Stimulated activated CD4-positive, alpha-beta T cell treated with anti-CD3 and anti-CD28 coated beads, Interleukin-2, amount 100 ng/mL, for 4 hours (primary cell): ENCODE data around the gene GRK2.
A peak's percentile ranks its signal among the peaks of the same experiment; 100 is the strongest.

Experiments used
- DNase-seq: peaks from one replicate; pipeline ENCODE4 v3.0.0-alpha.2; 2020; ENCODE audit warnings: low read depth

The GRK2 gene

DNA sequence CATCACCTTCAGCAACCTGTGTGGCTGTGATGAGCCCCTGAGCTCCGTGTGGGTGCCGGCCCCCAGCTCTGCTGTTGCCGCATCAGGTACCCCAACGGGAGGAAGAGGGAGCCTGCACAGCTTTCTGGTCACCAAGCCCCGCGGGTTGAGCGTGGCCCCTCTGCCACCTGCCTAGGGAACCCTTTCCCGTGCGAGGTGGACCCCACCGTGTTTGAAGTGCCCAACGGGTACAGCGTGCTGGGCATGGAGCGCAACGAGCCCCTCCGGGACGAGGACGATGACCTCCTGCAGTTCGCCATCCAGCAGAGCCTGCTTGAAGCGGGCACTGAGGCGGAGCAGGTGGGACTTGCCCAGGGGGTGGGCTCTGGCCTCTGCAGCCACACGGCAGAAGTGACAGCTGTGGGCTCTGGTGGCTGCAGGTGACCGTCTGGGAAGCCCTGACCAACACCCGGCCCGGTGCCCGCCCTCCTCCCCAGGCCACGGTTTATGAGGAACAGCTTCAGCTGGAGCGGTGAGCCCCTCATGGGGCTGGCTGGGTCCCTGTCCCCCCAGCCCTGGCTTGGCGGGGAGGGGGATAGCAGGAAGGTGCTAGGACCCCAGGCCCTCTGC, 35.1 kb downstream of the GRK2 start:
- DNase-seq = no peak

DNA sequence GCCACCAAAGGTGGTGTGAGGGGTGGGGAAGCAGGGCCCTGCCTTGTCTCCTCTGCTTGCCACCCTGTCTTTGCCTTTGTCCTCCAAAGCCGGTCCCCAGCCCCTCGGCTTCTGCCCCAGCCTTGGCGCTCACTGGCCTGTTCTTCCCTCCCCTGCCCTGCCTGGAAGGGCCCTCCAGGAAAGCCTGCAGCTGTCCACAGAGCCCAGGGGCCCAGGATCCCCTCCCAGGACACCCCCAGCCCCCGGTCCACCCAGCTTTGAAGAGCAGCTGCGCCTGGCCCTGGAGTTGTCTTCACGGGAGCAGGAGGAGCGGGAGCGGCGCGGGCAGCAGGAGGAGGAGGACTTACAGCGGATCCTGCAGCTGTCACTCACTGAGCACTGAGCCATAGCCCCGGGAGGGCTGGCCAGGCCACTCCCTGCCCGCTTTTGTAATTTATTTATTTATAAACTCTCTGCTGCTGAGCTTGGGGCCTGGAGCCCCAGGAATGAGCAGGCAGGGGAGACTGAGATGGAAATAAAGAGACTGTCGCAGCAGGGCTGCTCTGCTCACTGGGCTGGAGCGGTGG, 35.8 kb downstream of the GRK2 start:
- DNase-seq = no peak

DNA sequence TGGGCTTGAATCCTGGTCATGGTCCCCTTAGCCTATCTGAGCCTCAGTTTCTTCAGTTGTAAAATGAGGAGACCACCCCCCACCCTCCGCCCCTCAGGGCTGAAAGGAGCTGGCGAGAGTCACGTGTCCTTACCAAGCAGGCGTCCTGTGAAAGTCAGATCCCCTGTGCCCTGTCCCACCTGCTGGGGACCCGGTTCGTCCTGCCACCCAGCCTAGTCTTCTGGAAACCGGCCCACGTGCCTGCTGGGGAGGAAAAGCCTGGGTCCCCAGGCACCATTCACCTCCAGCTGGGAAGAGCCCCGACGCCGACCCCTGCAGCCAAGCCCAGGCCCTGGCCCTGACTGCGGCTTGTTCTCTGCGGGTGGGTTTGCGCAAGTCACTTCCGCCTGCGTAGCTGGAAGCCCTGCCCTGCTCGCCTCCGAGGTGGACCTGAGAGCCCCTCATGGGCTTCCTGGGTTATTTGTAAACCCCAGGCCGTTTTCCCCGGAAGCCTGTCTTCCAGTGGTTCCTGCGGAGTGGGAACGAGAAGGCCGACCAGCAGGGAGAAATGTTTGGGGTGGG, 36.4 kb downstream of the GRK2 start:
- DNase-seq = no peak

DNA sequence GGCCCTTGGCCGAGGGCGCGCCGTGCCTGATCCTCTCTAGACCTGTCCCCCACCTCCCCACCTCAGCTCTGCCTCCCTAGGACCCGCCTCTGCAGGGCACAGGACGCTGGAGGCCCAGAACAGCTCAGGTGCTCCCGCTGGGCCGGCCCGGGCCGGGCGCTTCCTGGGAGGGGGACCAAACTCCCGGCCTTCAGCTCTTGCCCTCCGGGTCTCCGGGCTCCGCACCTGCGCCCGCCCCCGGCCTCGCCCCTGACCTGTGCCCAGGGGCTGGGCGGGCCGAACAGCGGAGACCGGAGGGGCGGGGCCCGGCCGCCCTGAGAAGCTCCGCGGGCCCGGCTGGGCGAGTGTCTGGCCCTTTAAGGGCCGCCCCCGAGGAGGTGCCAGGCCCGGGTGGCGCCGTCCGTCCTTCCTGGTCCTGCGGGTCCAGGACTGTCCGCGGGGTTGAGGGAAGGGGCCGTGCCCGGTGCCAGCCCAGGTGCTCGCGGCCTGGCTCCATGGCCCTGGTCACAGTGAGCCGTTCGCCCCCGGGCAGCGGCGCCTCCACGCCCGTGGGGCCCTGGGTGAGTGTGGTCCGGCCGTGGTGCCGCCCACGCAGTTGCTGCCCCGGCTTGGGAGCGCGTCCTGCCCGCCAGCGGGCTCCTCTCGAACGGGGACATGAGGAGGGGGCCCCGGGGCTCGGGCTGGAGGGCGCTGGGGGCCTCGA, 37.0 kb downstream of the GRK2 start, which contains the start of gene SSH3:
Gene SSH3, plus strand, starts transcription at position 399 of the 703 bp plus-strand sequence. Its CDS starts 96 bp downstream, at position 495.
- DNase-seq = no peak

DNA sequence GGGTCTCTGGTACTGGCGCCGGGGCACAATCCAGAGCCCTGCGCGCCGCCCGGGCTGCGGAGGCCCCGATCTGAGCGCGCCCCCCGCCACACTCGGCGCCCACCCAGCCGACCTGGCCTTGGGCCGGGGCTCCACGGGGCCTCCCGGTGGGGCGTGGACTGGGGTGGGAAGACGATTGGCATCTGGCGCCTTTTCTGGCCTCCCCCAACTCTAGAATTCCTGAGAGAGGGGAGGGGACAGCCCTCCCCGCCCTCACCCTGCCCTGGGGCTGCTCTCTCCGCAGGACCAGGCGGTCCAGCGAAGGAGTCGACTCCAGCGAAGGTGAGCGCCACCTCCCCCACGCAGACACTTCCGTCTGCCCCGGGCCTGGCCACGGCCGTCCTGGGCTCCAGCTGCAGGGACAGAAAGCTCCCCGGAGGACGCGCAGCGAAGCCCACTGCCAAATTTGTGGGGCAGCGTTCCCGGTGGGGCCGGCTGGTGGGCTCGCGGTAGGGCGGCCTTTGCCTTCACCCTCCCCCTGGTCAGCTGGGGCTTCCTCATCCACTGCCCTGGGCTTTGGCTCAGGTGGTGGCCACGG, 37.6 kb downstream of the GRK2 start:
- DNase-seq = no peak

DNA sequence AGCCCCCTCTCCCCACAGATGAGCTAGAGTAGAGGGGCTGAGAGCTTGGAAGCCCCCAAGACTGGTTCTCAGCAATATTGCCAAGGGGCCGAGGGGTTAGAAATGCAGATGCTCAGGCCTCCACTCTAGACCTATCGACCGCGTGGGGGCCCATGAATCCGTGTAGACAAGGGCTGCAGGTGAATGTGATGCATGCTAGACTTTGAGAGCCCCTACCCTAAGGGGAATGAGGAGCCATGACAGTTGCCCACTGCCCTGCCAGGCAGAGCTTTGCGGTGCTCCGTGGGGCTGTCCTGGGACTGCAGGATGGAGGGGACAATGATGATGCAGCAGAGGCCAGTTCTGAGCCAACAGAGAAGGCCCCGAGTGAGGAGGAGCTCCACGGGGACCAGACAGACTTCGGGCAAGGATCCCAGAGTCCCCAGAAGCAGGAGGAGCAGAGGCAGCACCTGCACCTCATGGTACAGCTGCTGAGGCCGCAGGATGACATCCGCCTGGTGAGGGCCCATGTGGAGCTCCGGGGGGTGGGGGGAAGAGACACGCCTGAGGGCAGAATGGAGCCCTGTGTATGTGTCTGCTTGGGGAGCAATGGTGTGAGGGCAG, 38.3 kb downstream of the GRK2 start:
- DNase-seq = no peak

DNA sequence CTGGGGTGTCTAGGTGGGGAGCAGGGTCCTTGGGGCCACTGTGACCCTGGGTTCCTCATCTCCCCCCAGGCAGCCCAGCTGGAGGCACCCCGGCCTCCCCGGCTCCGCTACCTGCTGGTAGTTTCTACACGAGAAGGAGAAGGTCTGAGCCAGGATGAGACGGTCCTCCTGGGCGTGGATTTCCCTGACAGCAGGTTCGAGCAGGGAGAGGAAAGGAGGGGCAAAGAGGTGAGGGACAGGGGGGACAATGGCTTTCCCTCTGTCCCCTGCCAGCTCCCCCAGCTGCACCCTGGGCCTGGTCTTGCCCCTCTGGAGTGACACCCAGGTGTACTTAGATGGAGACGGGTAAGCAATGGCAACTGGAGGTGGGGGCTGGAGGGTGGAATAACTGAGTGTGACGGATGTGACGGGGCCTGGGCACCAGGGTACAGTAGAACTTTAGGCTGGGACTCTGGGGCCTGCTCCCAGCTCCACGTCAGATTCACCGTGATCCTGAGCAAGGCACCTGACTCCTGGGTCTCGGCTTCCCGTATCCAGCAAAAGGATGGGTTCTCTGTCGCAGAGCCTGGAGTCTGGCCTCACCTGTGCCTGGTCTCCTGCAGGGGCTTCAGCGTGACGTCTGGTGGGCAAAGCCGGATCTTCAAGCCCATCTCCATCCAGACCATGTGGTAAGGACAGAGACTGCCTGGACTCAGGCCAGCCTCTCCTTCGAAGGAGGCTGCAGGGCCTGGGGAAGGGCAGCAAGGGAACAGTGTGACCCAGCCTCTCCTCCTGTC, 40.7 kb downstream of the GRK2 start:
- DNase-seq = no peak

DNA sequence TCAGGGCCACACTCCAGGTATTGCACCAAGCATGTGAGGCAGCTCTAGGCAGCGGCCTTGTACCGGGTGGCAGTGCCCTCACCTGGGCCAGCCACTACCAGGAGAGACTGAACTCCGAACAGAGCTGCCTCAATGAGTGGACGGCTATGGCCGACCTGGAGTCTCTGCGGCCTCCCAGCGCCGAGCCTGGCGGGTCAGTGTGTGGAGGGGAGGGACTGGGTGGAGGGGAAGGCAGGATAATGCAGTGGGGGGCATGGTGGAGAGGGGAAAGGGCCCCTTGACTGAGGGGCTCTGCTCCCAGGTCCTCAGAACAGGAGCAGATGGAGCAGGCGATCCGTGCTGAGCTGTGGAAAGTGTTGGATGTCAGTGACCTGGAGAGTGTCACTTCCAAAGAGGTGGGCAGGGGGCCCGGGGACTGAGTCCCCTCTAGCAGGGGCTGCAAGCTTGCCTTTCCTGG, 41.3 kb downstream of the GRK2 start:
- DNase-seq = no peak

DNA sequence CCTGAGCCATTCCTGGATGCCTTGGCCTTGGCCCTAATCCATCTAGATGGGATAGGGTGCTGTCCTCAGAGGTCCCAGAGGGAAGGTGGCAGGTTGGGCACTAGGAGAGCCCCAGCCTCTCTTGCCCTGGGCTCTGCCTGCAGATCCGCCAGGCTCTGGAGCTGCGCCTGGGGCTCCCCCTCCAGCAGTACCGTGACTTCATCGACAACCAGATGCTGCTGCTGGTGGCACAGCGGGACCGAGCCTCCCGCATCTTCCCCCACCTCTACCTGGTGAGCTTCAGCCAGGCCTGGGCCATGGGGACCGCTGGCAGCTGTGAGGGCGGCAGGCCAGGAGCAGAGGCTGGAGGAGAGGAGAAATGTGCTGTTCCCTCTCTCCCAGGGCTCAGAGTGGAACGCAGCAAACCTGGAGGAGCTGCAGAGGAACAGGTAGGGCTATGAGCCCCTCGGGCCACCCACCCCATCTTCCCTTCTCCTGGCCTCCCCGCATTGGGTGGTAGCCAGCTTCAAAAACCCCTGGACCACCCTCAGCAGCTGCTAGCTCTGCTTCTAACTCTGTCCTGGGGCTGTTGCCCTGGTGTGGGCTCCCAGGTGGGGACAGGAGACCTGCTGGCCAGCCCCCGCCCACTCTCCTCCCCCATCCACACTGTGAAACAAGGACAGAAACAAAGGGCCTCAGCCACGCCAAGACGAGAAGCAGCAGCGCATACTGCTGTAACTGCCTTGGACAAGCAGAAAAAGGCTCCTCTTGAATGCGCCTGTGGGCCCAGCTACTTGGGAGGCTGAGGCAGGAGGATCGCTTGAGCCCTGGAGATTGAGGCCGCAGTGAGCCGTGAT, 42.0 kb downstream of the GRK2 start:
- no peak for DNase-seq

DNA sequence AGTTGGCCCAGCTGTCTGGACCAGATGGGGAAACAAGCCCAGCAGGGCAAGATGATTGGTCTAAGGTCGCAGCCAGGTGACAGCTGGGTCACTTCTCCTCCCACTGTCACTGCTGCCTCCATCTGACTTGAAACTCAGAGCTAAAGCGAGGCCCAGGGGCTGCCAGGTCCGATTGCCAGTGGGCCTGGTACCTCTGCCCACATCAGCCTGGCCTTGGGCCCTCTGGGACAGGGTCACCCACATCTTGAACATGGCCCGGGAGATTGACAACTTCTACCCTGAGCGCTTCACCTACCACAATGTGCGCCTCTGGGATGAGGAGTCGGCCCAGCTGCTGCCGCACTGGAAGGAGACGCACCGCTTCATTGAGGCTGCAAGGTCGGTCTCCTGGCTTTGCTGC, 42.9 kb downstream of the GRK2 start:
- DNase-seq = no peak

DNA sequence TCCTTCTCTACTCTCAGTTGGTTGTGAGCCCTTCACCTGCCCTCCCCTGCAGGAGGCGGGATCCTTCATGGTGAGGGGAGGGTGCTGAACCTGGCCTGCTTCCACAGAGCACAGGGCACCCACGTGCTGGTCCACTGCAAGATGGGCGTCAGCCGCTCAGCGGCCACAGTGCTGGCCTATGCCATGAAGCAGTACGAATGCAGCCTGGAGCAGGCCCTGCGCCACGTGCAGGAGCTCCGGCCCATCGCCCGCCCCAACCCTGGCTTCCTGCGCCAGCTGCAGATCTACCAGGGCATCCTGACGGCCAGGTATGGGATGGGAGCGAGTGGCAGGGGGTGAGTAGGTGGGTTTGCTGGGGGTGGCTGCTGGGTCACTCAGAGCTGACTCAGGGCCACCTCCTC, 43.4 kb downstream of the GRK2 start:
- no peak for DNase-seq

DNA sequence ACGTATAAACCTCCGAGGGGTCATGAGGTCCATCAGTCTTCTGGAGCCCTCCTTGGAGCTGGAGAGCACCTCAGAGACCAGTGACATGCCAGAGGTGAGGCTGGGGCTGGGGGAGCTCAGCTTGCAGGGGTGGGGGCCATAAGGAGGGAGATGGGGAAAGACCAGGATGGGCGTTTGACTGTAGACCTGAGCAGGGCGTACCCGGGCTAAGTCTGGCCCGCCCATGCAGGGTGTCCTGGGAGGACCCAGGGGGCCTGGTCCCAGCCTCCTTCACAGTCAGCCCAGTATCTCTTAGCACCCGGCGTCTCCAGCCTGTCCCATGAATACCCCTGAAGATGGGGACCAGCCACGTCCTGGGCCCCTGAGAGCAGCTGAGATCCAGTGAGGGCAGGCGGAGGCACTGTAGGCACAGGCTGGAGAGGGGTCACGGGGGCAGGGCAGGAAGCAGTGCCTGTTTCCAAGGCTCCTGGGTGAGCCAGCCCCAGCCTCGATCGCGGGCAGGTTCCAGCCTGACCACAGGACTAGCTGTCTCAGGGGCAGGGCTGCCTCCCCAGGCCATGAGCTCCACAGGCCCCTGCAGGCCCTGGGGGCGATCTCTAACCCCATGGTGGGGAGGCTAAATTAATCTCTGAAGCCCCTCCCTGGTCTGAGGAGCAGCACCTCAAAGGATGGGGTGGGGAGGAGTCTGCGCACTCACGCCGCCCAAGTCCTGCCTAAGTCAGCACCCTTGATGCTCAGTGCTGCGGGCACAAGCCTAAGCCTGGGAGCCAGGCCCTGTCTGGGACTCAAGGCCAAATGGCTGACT, 44.2 kb downstream of the GRK2 start:
- DNase-seq = no peak

DNA sequence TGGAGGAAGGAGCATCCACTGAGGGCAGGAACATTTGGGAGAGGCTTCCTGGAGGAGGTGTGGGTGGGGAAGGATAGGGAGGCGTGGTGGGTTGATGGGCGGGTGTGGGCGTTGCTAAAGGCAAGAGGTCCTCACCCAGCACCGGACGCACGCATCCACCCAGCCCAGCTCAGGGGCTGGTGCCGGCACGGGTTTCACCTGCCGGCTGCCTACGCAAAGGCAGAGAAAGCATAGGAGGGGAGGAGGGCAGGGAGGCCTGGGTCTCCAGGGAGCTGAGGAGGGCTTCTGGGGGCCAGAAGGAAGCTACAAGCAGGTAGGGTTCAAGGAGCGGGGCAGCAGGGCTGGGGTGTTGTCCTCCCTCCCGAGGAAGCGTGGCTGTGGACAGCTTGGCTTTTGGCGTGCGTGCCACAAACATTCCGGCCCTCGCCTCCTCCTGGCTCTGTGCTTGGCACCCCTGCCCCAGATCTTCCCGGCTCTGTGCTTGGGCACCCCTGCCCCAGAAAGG, 44.8 kb downstream of the GRK2 start:
- no peak for DNase-seq

DNA sequence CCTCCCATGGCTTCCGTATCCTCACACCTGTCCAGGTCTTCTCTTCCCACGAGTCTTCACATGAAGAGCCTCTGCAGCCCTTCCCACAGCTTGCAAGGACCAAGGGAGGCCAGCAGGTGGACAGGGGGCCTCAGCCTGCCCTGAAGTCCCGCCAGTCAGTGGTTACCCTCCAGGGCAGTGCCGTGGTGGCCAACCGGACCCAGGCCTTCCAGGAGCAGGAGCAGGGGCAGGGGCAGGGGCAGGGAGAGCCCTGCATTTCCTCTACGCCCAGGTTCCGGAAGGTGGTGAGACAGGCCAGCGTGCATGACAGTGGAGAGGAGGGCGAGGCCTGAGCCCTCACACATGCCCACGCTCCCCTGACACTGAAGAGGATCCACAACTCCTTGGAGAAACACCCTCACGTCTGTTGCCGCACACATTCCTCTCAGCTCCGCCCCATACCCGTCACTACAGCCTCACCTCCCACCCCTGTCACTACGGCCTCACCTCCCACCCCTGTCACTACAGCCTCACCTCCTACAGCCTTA, 45.3 kb downstream of the GRK2 start:
- no peak for DNase-seq

DNA sequence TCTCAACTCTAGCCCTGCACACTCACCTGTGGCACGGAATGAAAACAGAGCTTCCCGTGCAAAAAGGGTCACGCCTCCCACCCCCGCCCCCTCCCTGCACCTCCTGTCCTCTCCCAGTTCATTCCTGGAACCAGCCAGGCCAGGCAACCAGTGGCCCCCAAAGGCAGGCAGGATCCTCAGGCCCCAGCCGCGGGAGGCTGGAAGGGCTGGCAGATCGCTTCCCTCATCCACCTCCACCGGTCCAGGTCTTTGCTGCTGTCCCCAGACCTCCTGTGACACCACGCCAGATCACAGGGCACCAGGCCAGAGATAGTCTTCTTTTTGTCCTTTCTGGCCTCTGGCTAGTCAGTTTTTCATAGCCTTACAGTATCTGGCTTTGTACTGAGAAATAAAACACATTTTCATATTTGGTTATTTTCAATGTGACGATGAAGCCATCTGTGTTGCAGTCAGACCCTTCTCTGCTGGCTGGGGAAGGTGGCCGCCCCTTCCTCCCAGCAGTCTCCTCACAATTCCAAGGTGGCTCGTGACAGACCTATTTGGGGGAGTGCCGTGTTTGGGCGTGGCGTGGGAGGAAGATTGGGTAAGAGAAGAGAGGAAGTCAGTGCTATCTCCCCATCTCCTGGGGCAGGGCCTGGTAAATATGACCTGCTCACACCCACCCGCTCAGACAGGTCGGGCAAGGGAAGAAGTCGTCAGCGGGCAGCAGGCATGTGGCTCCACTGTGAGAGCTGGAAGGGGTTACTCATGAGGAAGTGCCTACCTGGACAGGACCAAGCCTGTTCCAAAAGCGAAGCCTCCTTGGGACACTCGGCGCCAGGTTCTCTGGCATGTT, 46.1 kb downstream of the GRK2 start:
- peak; percentile 49 for DNase-seq

DNA sequence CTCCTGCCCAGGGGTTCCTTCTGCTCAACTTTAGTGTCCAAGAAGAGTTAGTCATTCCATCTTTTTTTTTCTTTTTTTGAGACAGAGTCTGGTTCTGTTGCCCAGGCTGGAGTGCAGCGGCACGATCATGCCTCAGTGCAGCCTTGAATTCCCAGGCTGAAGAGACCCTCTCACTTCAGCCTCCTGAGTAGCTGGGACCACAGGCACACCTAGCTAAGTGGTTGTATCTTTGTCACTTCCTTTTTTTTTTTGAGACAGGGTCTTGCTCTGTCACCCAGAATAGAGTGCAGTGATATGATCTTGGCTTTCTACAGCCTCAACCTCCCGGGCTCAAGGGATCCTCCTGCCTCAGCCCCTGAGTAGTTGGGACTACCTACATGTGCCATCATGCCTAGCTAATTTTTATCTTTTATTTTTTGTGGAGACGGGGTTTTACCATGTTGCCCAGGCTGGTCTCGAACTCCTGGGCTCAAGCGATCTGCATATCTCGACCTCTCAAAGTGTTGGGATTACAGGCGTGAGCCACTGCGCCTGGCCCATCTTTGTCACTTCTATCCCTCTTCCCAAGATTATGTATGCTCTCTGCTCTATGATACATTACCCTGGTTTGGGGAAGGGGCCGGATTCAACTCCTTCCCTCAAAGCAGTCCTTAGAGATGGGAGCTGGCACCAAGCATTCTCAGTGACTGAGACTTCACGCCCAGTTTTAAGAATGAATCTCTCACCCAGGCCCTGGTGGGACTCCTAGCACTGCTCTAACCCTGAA, 47.0 kb downstream of the GRK2 start:
- no peak for DNase-seq

DNA sequence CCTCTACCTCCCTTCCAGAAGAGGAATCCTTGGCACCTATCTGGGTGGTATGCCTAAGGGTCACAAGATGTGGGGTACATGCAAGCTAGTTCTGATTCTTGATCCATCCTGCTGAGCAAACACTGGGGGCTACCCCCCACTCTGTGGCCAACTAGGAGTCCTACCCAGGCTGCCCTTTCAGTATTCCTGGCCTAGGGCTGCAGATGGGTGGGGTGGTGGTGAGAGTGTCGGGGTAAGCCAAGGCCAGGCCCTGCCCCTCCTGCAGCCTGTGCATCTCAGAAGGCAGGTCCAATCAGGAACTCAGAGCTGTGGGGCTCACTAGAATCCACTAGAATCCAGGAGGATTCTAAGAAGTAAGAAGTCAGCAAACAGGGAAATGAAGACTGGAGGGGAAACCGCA, 47.9 kb downstream of the GRK2 start:
- DNase-seq = no peak
